H1 (cell line): ENCODE results near the gene SORBS1. TPM values are rescaled to one million over a fixed set of nuclear protein-coding genes. Genes with fewer than 3 reads are reported as not detected.

Source experiments
- CTCF ChIA-PET: fragments of 300-600 bp; sonication (Branson Sonifier 250); formaldehyde crosslinking; loops from one replicate; lab custom pipeline; 2021; ENCODE audit not compliant: partially characterized antibody; lab: Charles Lee
- POLR2A ChIA-PET: fragments of 300-600 bp; sonication (Branson Sonifier 250); formaldehyde crosslinking; loops from one replicate; lab custom pipeline; 2021; ENCODE audit warnings: inconsistent platforms; ENCODE audit not compliant: partially characterized antibody; lab: Charles Lee
- DNase-seq, 2 experiments: peaks; one replicate each; pipeline versions ENCODE4 v3.0.0 to v3.0.0-alpha.2; 2010 to 2022; ENCODE audit warnings: low spot score in 2 of 2, low read depth in 1 of 2, mixed read lengths in 1 of 2
- FAIRE-seq: peaks from 2 replicates; lab custom pipeline; 2011; peaks lifted over from hg19 to GRCh38; lab: Jason Lieb, UNC
- H2AFZ ChIP-seq: 2 replicates; pipeline ENCODE4 v1.8.1; 2012; ENCODE audit warnings: low read length, inconsistent platforms
- H2AK5ac ChIP-seq: 2 replicates; pipeline ENCODE4 v1.6.1; 2013; ENCODE audit warnings: low read depth, low read length
- H2BK120ac ChIP-seq: replicated peaks from 2 replicates; pipeline ENCODE3; 2013; ENCODE audit warnings: low read depth, low read length, inconsistent platforms
- H2BK12ac ChIP-seq: 2 replicates; pipeline ENCODE4 v1.6.1; 2013; ENCODE audit warnings: low read depth, low read length
- H2BK15ac ChIP-seq: 2 replicates; pipeline ENCODE4 v1.6.1; 2013; ENCODE audit warnings: low read length
- H2BK20ac ChIP-seq: 2 replicates; pipeline ENCODE4 v1.6.1; 2013; ENCODE audit warnings: low read length
- H2BK5ac ChIP-seq: 2 replicates; pipeline ENCODE4 v1.6.1; 2013; ENCODE audit warnings: low read depth, low read length
- H3K14ac ChIP-seq: 2 replicates; pipeline ENCODE4 v1.6.1; 2013; ENCODE audit warnings: inconsistent platforms; ENCODE audit not compliant: insufficient read length
- H3K18ac ChIP-seq: 2 replicates; pipeline ENCODE4 v1.6.1; 2013; ENCODE audit warnings: low read length; ENCODE audit errors: extremely low read depth
- H3K23ac ChIP-seq: 2 replicates; pipeline ENCODE4 v1.6.1; 2013; ENCODE audit warnings: inconsistent platforms; ENCODE audit not compliant: insufficient read length
- H3K23me2 ChIP-seq: 2 replicates; pipeline ENCODE4 v1.6.1; 2013; ENCODE audit warnings: low read depth, low read length
- H3K27ac ChIP-seq: 2 replicates; pipeline ENCODE4 v1.6.1; 2011; ENCODE audit warnings: low read depth, low read length, inconsistent platforms
- H3K27me3 ChIP-seq, 4 experiments: replicated peaks in 1 of 4; 1 replicate in 1 of 4; 2 replicates in 3 of 4; pipeline versions ENCODE4 v1.6.1 to v1.8.1; 2011 to 2013; ENCODE audit warnings: low read length in 3 of 4, mild to moderate bottlenecking in 3 of 4, inconsistent platforms in 2 of 4, mixed read lengths in 2 of 4, moderate library complexity in 1 of 4; ENCODE audit not compliant: control insufficient read depth in 3 of 4, insufficient read depth in 3 of 4; ENCODE audit errors: extremely low read depth in 1 of 4
- H3K36me3 ChIP-seq, 4 experiments: 2 replicates each; pipeline versions ENCODE4 v1.6.1 to v1.8.1; 2011 to 2013; ENCODE audit warnings: mild to moderate bottlenecking in 4 of 4, low read length in 3 of 4, moderate library complexity in 2 of 4, control low read depth in 1 of 4, inconsistent platforms in 1 of 4; ENCODE audit not compliant: insufficient read depth in 4 of 4, control insufficient read depth in 2 of 4
- H3K4ac ChIP-seq: replicated peaks from 2 replicates; pipeline ENCODE3; 2013; ENCODE audit warnings: low read length, low read depth, mixed read lengths, inconsistent platforms; ENCODE audit not compliant: insufficient read length
- H3K4me1 ChIP-seq, 4 experiments: replicated peaks in 1 of 4; 1 replicate in 1 of 4; 2 replicates in 3 of 4; pipeline versions ENCODE4 v1.6.1 to v1.8.1; 2011 to 2013; ENCODE audit warnings: low read length in 3 of 4, inconsistent platforms in 2 of 4, mixed read lengths in 1 of 4; ENCODE audit not compliant: insufficient read depth in 4 of 4, control insufficient read depth in 3 of 4
- H3K4me2 ChIP-seq, 2 experiments: 2 replicates each; pipeline versions ENCODE4 v1.6.1 to v1.8.1; 2011 to 2013; ENCODE audit warnings: low read depth in 2 of 2, low read length in 2 of 2, control low read depth in 1 of 2, inconsistent platforms in 1 of 2, mild to moderate bottlenecking in 1 of 2; ENCODE audit not compliant: insufficient read depth in 1 of 2
- H3K4me3 ChIP-seq, 4 experiments: fragments of 200-600, 300-600 bp in 1 of 4; sonication (generic), shearing (Covaris generic), sonication (Bioruptor Twin) in 1 of 4; 2 replicates each; pipeline versions ENCODE4 v1.5.1 to v1.8.1; 2011 to 2016; ENCODE audit warnings: low read length in 4 of 4, low read depth in 3 of 4, control low read depth in 2 of 4, inconsistent platforms in 2 of 4, mild to moderate bottlenecking in 2 of 4, mixed read lengths in 1 of 4, moderate library complexity in 1 of 4; ENCODE audit not compliant: insufficient read depth in 2 of 4; ENCODE audit errors: extremely low read depth in 1 of 4
- H3K56ac ChIP-seq: replicated peaks from 2 replicates; pipeline ENCODE3; 2013; ENCODE audit warnings: low read depth, mild to moderate bottlenecking, mixed read lengths, low read length, inconsistent platforms; ENCODE audit not compliant: insufficient read length
- H3K79me1 ChIP-seq: 2 replicates; pipeline ENCODE4 v1.6.1; 2013; ENCODE audit warnings: low read depth, low read length, control low read depth
- H3K79me2 ChIP-seq, 2 experiments: 2 replicates each; pipeline versions ENCODE4 v1.6.1 to v1.8.1; 2012 to 2013; ENCODE audit warnings: low read length in 2 of 2, mild to moderate bottlenecking in 2 of 2, inconsistent platforms in 1 of 2; ENCODE audit not compliant: insufficient read depth in 2 of 2, control insufficient read depth in 1 of 2
- H3K9ac ChIP-seq, 4 experiments: replicated peaks in 1 of 4; 1 replicate in 1 of 4; 2 replicates in 3 of 4; pipeline versions ENCODE4 v1.6.1 to v1.8.1; 2011 to 2013; ENCODE audit warnings: low read depth in 3 of 4, low read length in 3 of 4, control low read depth in 2 of 4, mild to moderate bottlenecking in 2 of 4, moderate library complexity in 2 of 4, inconsistent platforms in 1 of 4; ENCODE audit errors: extremely low read depth in 1 of 4
- H3K9me3 ChIP-seq, 2 experiments: 2 replicates each; pipeline versions ENCODE4 v1.6.1 to v1.8.1; 2012 to 2013; ENCODE audit warnings: mild to moderate bottlenecking in 2 of 2, moderate library complexity in 2 of 2, control low read depth in 1 of 2, inconsistent platforms in 1 of 2, low read depth in 1 of 2, low read length in 1 of 2, mixed read lengths in 1 of 2; ENCODE audit not compliant: insufficient read depth in 2 of 2
- H4K20me1 ChIP-seq, 2 experiments: replicated peaks in 1 of 2; 2 replicates each; pipeline versions ENCODE3 to v1.8.1; 2011 to 2013; ENCODE audit warnings: inconsistent platforms in 2 of 2, low read length in 2 of 2, mild to moderate bottlenecking in 1 of 2; ENCODE audit not compliant: insufficient read depth in 2 of 2, control insufficient read depth in 1 of 2
- H4K5ac ChIP-seq: 2 replicates; pipeline ENCODE4 v1.6.1; 2013; ENCODE audit warnings: low read length, low read depth, mixed read lengths, inconsistent platforms; ENCODE audit not compliant: insufficient read length
- H4K8ac ChIP-seq: 2 replicates; pipeline ENCODE4 v1.8.0; 2013; ENCODE audit warnings: mild to moderate bottlenecking, moderate library complexity, low read length, inconsistent platforms; ENCODE audit not compliant: insufficient read depth; ENCODE audit errors: extremely low read depth
- H4K91ac ChIP-seq: replicated peaks from 2 replicates; pipeline ENCODE3; 2013; ENCODE audit warnings: low read length, mixed read lengths, inconsistent platforms; ENCODE audit not compliant: insufficient read length
- E2F6 ChIP-seq: IDR thresholded peaks from 2 replicates; pipeline ENCODE4 v1.6.1; 2012; ENCODE audit warnings: inconsistent platforms
- SRF ChIP-seq: IDR thresholded peaks from 2 replicates; pipeline ENCODE4 v1.6.1; 2011; ENCODE audit warnings: mild to moderate bottlenecking, low read depth, low read length, moderate library complexity
- SUZ12 ChIP-seq: fragments of 200-600 bp; sonication (generic); IDR thresholded peaks from 2 replicates; pipeline ENCODE4 v1.6.1; 2012; ENCODE audit warnings: mild to moderate bottlenecking, inconsistent platforms, low read length, moderate library complexity, mixed read lengths
- TAF7 ChIP-seq: optimal IDR thresholded peaks from 2 replicates; pipeline ENCODE3; 2011; ENCODE audit warnings: low read depth, mild to moderate bottlenecking, inconsistent platforms, low read length, moderate library complexity, borderline replicate concordance
- TCF12 ChIP-seq: IDR thresholded peaks from 2 replicates; pipeline ENCODE4 v1.6.1; 2011; ENCODE audit warnings: low read depth, mild to moderate bottlenecking, low read length
- WGBS, 2 experiments: shearing (Covaris generic) in 1 of 2; methylation state at CpG; one replicate each; pipeline versions ENCODE4 v1.1.6 to v1.1.7; 2013 to 2015; ENCODE audit warnings: low lambda C conversion rate in 2 of 2, mixed read lengths in 2 of 2, inconsistent platforms in 1 of 2, low coverage in 1 of 2, missing lambda C conversion rate in 1 of 2; ENCODE audit not compliant: insufficient replicate concordance in 2 of 2, insufficient coverage in 1 of 2, insufficient read length in 1 of 2; ENCODE audit errors: extremely low coverage in 1 of 2, missing lambda C conversion rate in 1 of 2; 5-methylcytosine and 5-hydroxymethylcytosine counted together
- polyA plus RNA-seq, 7 experiments: library from polyadenylated mRNA; depleted of rRNA in 3 of 7; stranded (reverse) in 5 of 7; unstranded in 2 of 7; fragments of >200 nt in 5 of 7; fragments of 200-250 nt in 2 of 7; gene quantifications; 1 replicate in 5 of 7; 2 replicates in 1 of 7; 4 replicates in 1 of 7; pipeline versions ENCODE4 v1.2.1 to v1.2.3, GENCODE V29; 2011 to 2013; ENCODE audit warnings: missing spikeins in 2 of 7, mixed read lengths in 2 of 7
- total RNA-seq: library from RNA; stranded (reverse); fragmentation: NEBNext Ultra II Directional; extraction: Animal tissue kit (Norgen Biotek cat#: 25700); gene quantifications from 2 replicates; pipeline ENCODE4 v1.2.1, GENCODE V29; 2021

The SORBS1 gene
- total and polyA plus RNA-seq, 2 of the 8 experiments (the other 6 are each of a cell fraction or from before 2014, with no cell fraction given), result 16.0 to 35.0 TPM

- Histone ChIP-seq H3K9ac (no peak overlapping the region), H2BK20ac (no peak overlapping the region), H3K4me2 (no peak overlapping the region), H3K9me3 (no peaks in the 10 kb centered on the region), H3K79me2 (no peaks in the 10 kb centered on the region), H3K56ac (no peak overlapping the region), H3K27ac (no peak overlapping the region), H3K27me3 (no peaks in the 10 kb centered on the region), H3K23ac (no peak overlapping the region), H2BK12ac (no peak overlapping the region), H3K36me3 (peaks cover 40 to 79% (median 63%) of the 10 kb centered on the region in 4 experiments), H3K4ac (no peak overlapping the region), H4K5ac (no peak overlapping the region), H3K14ac (no peak overlapping the region), H2BK15ac (no peak overlapping the region), H3K79me1 (no peaks in the 10 kb centered on the region), H3K4me1 (no peaks in the 10 kb centered on the region), H2BK5ac (no peak overlapping the region), H2BK120ac (no peak overlapping the region), H3K23me2 (no peaks in the 10 kb centered on the region), H2AFZ (no peak overlapping the region), H3K18ac (no peak overlapping the region), H4K8ac (no peak overlapping the region), H3K4me3 (no peak overlapping the region), H4K20me1 (peaks cover 0 to 2% of the 10 kb centered on the region in 2 experiments), H2AK5ac (no peak overlapping the region), H4K91ac (no peak overlapping the region)
- FAIRE-seq (no peak), DNase-seq (no peak)
- WGBS, 2 experiments, result 92% methylated on average over 3 of the region's 3 CpGs; no CpG with 5 or more reads in 1 of the 2 experiments
- CTCF ChIA-PET, result interaction anchor here (0.6 to 3.9 kb wide), 4 partner anchors 9 to 236 kb away, joined by 3 to 16 read pairs (median 6); no protein-coding TSS in a partner anchor
- POLR2A ChIA-PET, result no interaction called here
- TF ChIP-seq E2F6, result no peak
- no peak for TF ChIP-seq SRF
- TF ChIP-seq TCF12, result no peak
- no peak for TF ChIP-seq SUZ12
- no peak for TF ChIP-seq TAF7
These were observed 49.6 kb upstream of the SORBS1 start for GRCh38 chr10:95610727-95611126.
